NCI-H1048 (cell line): ENCODE results near the gene ABCA10.
"Not testable (repeated sequence)": the region's sequence is repeated elsewhere in the genome, so short reads cannot be mapped to it uniquely, and the experiment has no call there.

Source experiments
- DNase-seq: peaks from one replicate; lab custom pipeline; 2025; lab: John Stamatoyannopoulos, UW

Gene ABCA10

DNA sequence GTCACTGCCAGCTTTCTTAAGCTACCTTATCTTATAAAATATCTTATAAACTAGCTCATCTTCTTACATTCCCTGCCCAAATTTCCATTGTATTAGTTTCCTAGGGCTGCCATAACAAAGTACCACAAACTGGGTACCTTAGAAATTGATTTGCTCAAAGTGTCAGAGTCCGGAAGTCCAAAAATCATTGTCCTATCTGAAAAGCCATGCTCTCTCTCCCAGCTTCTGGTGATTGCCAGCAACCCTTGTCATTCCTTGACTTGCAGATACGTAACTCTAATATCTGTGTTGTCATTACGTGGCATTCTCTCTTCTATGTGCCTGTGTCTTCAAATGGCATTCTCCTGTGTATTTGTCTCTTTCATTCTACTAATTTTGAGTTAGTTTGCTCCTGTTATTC lies 2.3 kb upstream of the ABCA10 start:
- DNase-seq: no peak

DNA sequence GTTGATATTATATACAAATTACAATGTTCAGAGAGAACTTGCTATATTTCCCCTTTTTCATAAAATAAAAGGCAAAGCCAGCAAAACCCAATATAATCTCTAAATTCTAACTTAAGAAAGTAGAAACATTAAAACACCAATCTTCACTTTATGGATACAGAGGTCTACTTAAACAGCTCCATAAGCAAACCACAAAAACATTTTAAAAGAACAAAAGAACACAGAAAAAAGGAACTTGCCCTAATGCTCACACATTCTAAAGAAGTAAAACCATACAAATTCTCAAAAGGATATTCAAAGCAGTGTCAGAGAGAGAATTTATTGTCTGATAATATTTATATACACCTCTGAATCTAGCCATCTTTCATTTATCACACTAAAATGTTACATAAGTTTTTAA lies 606 bp downstream of the ABCA10 start:
- DNase-seq: no peak

DNA sequence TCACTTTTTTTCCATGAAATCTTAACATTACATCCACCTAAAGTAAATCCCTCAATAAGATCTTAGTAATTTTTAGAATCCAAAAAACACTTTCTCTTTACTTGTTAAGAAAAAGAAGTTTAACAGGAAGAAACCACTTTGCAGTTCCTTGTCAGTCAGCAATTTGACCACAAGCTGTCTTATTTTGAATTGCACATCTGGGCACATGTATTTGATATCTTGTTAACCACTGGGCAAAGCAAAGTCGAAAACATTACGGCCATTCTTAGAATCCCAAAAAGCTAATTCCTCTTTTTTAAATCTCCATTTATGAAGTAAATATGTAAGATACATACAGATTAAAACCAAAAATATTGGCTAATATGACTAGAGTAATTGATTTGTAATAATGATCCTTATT lies 1.1 kb downstream of the ABCA10 start:
- DNase-seq: no peak

DNA sequence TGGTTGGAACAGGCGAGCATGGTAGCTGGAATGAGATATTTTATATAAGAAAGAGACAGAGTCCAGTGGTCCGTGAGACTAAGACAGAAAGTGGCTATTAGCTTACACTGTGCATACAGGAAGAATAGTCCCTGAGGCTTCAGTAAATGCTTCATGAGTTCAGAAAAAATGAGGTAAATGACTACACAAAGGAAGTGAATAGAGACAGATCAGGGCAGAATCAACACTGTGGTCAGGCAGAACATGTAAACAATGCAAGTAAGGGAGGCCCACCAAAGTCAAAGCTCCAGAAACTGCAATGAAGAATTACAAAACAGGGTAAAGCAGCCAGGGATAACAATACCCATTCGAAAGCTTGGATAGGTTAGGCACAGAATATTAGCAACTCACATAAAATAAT lies 4.8 kb downstream of the ABCA10 start:
- DNase-seq: no peak

DNA sequence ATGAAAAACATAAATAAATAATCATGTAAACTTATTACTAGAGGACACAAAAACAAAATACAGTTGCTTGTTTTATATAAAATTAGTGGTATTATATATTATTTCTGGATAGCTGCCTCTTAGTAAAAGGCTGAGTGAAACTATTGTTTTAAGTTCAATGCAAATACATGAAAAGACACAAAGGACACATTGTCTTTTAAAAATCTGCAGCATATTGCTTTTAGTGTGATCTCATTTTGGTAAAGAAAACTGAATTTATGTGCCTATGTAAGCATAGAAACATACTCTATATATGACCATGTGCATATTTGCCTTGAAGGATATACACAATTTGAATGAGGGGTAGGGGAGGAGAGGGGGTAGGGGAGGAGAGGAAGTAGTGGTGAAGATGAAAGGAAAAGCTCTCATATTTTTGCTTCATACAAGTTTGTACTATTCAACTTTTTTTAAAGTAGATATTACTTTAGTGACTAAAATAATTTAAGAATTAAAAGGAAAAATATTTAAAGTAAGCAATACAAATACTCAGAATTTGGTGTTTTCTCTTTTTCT lies 5.8 kb downstream of the ABCA10 start:
- no peak for DNase-seq

DNA sequence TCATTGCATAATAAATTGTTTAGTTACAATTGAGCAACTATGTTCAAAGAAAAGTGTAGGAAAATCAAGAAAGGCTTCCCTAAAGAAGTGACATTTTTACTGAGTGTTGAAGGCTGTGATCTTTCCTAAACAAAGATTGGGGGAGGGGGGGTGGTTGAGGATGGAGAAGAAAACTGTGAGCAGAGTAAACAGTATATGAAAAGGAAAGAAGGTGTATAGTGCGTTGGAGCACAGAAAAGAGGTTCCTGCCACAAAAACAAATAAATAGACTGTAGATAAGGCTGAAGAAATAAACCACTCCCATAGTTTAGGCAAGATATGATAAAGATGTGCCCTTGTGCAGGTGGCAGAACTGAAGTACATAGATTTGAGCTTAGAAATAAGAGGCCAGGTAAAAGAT lies 8.5 kb downstream of the ABCA10 start:
- DNase-seq: no peak

DNA sequence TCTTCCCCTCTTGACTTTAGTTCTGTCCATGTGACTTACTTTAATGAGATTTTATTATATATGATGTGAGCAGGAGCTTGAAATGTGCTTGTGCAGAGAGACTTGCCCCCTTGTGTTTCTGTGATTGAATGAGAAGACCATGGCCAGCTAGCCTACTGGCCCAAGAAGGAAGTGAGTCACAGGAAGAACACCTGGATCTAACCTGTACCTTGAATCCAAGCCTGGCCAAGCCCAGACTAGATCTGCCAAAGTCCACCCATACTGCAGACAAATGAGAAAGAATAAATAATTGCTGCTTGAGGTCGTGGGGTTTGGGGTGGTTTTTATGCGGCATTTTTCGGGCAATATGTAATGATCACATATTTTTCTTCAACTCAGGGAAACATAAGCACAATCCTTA lies 9.6 kb downstream of the ABCA10 start:
- no peak for DNase-seq

DNA sequence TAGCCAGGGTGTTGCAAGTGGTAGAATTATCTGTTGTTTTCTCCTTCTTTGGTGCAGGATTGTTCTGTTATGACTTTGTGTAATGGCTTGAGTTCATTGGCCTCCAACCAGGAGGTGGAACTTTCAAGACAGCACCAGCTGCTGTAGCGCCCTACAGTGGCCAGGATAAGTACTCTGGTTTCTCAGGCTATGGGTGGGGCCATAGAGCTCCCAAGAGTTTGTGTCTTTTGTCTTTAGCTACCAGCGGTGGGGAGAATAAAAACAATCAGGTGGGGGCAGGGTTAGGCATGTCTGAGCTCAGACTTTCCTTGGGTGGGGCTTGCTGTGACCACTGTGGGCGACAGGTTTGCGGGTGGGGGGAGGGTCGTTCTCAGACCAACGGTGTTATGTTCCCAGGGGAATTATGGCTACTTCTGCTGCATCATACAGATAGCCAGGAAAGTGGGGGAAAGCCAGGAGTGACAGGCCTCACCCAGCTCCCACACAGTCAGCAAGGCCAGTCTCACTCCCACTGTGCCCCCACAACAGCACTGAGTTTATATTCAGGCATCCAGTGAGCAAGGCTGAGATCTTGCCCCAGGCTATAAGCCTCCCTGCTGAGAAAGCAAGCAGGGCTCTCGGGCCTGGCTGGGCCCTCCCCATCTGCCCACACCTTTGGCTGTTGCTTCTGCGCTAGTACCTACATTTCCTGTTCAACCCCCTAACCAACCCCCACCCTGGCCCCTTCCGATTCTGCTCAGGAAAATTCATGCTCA lies 15.4 kb downstream of the ABCA10 start:
- DNase-seq: no peak

DNA sequence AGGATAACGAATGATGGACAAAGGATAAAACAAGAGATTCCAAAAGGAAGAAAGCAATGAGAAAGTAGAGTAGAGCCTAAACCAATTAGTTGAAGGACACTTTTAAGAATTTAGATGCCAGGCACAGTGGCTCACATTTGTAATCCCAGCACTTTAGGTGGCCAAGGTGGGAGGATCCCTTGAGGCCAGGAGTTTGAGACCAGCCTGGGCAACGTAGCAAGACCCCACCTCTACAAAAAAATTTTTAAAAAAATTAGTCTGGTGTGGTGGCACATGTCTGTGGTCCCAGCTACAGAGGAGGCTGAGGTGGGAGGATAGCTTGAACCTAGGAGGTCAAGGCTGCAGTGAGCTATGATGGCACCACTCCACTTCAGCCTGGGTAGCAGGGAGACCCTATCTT lies 20.0 kb downstream of the ABCA10 start:
- DNase-seq: no peak

DNA sequence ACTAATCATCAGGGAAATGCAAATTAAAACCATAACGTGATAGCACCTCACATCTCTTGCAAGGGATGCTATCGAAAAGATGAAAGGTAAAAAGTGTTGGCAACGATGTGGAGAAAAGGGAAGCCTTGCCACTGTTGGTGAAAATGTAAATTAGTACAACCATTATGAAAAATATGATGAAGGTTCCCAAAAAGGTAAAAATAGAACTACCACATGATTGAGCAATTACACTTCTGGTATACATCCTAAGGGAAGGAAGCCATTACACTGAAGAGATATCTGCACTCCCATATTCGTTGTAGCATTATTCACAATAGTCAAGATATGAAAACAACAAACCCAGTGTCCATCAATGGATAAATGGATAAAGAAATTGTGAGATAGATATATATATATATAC lies 21.5 kb downstream of the ABCA10 start:
- DNase-seq: no peak

DNA sequence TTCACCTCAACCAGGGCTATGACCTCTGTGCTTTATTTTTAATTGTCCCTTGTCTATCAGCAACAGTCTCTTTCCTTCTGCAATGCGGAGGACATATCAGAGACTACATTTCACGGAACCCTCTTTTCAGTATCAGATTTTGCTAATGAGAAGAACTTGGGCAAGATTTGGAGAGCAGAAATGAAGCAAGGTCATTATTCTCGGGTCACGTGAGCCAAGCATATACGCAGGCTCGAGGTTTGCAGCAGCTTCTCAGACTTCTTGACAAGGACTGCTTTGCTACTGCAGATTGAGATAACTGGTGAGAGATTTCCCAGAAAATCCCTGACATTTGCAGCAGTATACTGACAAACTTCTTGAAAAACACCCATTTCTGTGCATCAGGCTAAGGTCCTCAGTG lies 30.4 kb downstream of the ABCA10 start:
- DNase-seq: no peak

DNA sequence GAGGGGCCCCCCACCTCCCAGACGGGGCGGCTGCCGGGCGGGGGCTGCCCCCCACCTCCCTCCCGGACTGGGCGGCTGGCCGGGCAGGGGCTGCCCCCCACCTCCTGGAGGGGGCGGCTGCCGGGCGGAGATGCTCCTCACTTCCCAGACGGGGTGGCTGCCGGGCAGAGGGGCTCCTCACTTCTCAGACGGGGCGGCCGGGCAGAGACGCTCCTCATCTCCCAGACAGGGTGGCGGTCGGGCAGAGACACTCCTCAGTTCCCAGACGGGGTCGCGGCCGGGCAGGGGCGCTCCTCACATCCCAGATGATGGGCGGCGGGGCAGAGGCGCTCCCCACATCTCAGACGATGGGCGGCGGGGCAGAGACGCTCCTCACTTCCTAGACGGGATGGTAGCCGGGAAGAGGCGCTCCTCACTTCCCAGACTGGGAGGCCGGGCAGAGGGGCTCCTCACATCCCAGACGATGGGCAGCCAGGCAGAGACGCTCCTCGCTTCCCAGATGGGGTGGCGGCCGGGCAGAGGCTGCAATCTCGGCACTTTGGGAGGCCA lies 32.4 kb downstream of the ABCA10 start:
- DNase-seq: not testable (repeated sequence)

DNA sequence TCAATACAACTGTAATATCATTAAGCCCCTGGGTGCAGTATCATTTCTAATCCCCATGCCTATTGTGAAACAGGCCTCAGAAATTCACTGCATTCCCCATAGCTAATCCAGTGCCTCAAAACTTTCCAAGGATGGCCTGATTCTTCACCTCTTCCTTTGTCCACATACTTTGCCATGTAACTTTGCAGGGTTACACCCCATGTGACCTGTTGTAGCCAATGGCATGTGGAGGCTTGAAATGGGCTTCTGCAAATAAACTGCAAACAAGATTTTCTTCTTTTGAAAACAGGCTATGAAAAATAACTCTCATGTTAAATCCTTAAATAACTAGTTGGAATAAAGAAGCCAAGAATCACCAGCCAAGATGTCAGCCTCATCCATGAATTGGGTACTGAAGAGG lies 35.9 kb downstream of the ABCA10 start:
- DNase-seq: no peak

DNA sequence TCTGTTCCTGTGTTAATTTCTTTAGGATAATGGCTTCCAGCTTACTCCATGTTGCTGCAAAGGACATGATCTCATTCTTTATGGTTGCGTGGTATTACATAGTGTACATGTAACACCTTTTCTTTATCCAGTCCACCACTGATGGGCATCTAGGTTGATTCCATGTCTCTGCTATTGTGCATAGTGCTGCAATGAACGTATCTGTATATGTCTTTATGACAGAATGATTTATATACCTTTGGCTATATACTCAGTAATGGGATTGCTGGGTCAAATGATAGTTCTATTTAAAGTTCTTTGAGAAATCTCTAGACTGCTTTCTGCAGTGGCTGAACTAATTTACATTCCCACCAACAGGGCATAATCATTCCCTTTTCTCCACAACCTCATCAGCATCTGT lies 39.8 kb downstream of the ABCA10 start:
- no peak for DNase-seq

DNA sequence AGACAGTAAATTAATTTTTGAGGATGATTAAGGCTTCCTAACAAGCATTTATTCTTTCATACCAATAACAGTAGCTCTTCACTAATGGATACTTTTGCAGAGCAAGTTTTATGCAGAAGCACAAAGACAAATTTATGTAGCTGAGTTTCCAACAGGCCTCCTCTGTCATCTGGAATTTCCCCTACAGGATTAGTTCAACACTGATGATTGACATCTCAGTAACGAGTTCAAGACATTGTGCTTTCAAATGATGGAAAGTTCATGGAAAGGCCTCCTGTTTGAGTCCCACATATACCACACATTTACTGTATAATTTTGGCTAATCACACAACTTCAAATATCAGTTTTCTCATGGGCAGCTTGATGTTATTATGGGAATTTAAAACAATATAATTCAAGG lies 40.6 kb downstream of the ABCA10 start:
- DNase-seq: no peak

DNA sequence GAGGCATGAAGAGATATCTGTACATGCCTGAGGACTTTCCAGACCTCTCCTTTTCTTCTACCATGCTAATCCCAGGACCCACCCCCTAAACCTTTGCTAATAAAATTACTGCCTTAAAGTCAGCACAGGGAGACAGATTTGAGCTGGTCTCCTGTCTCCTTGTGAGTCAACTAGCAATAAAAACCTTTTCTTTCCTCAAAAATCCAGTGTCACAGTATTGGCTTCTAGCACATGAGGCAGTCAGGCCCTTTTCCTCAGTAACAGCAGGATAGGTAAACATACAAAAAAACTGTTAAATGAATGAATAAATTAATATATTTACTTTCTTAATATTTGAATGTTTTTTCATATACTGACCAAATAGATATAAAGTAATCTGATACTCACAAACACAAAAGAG lies 41.3 kb downstream of the ABCA10 start:
- no peak for DNase-seq

DNA sequence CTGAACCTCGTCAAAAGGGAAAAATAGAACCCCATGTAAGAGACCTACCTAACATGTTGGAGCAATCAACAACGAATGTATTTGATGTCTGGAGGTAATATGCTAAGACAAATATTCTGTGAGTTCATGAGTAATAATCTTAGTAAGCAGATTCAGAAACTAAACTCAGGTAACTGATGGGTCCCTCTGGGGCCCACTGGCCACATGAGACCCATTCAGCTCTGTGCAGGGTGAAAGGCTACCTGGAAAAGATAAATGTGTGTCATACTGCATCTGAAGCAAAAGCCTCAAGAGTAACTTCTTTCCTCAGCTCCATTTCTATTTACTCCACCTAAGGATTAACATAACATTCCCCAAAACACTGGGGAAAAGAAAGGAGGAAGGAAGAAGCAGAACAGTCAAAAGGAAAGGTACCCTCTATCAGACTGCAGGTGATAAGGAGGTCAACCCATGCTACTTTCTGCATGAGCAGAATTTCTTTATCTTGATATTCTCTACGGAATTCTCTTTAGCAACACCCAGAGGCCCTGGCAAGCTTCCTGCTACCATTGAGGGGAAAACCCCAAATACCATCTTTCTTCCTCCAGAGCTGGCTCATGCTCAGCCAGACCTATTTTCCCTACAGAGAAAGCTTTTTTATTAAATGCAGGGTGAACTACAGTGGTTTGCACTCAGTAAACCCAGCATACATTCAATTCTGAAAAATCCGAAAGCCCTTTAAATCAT lies 49.2 kb downstream of the ABCA10 start:
- DNase-seq: no peak

DNA sequence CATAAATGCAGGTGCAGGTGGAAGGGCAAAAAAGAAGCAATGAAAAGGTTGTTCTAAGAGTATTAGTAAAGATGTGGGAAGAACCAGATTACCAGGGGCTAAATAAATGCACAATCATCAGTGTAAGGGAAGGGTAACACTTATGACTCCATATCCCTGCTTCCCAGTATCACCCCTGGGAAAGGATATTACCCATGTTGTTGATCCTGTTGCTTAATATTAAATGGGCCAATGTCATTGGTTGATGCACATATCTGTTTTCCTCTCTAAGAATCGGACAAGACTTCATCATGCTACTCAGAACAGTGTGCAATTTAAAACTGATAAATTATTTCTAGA lies 52.2 kb downstream of the ABCA10 start:
- no peak for DNase-seq

DNA sequence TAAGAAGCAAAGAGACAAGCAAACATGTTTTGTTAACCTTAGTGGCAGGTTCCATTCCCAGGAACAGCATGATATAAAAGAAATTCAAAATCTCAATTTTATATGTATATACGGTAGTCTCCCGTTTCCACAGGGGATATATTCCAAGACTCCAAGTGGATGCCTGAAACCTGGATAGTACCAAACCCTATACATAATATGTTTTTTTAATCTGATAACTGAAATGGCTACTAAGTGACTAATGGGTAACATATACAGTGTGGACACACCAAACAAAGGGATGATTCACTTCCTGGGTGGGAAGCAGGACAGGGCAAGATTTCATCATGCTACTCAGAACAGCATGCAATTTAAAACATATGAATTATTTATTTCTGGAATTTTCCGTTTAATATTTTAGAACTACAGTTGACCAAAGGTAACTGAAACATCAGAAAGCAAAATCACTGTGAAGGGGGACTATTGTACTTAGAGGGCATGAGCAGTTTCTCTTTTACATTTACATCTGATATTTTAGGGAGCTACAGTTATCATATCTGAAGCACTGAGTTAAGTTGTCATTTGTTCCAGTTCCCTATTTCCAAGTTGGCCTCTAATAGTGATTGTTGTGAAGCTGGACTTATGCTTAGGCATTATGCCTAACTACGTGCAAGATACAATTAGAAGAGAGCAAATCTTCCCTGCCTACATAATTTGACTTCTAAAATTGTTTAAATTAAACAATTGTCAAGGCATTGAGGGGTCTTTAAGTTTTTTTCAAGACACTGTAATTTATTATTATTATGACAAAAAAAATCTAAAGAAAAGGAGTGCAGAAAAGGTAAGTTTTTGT lies 52.8 kb downstream of the ABCA10 start:
- no peak for DNase-seq

DNA sequence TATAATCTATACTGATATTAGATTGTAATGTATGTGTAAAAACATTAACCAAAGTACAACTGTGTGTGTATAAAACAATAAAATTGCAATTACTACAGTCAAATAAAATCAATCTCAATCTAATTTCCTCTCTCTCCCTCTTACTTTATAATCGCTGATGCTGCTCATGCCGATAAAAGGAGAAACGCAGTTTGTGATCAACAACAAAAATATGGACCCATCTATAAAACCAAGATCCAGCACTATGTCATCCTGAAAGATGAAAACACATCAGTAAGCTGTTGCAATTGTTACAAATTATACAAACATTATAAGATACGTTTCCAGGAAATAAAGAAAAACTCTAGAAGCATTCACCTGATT lies 53.4 kb downstream of the ABCA10 start:
- DNase-seq: no peak

DNA sequence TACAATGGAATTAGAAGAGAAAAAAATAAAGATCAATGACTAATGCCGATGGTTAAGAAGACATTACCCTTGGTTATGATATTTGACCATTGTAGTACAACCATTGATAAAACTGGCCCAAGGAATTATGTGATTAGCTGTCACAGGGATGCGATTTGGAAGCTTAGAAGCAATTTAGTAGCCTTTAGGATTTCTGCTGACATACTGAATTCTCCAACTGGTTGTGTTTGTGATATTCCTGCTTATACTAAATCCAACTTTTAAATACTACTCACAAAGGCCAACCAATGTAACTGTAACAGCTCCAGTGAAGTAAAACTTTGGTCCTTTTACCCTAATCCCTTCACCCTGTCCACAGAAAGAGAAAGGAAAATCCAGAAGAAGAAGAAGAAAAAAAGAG lies 55.5 kb downstream of the ABCA10 start:
- no peak for DNase-seq

DNA sequence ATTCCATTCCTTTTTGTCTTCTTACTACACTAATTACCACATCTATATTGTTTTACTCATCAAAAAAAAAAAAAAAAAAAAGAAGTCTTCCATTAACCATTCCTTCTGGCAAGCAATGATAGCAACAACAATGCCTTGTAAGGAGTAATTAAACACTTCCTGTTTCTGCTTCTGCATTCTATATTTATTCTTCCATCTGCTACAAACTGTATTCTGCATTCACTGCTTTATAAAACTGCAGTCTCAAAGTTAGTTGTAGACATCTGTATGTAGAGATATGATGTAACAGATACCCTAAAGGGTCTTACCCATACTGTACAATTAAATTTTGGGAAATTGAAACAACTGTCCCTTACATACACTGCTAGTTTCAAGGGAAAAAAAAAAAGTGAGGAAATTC lies 58.2 kb downstream of the ABCA10 start:
- no peak for DNase-seq

DNA sequence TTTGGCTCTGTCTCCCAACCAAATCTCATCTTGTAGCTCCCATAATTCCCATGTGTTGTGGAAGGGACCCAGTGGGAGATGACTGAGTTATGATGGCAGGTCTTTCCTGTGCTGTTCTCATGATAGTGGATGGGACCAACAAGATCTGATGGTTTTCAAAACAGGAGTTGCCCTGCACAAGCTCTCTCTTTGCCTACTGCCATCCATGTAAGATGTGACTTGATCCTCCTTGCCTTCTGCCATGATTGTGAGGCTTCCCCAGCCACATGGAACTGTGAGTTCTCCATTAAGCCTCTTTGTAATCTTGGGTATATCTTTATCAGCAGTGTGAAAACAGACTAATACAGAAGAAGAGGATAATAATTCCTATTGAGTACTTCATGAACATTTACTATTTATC lies 60.0 kb downstream of the ABCA10 start:
- DNase-seq: not testable (repeated sequence)
